BLaER1 treated with 17β-estradiol and CSF1 and Interleukin-3, amounts not matched to agents 10 nM and 100 nM (cell line): Measurements from ENCODE around the gene PSMD1.

Source experiments
- H3K27ac ChIP-seq, 11 experiments: shearing (Covaris generic); formaldehyde crosslinking; 2 replicates each; pipeline ENCODE4 v1.8.1; 2022
- H3K27me3 ChIP-seq, 11 experiments: shearing (Covaris generic); formaldehyde crosslinking; 2 replicates each; pipeline ENCODE4 v1.8.1; 2022
- H3K36me3 ChIP-seq, 11 experiments: shearing (Covaris generic); formaldehyde crosslinking; 2 replicates each; pipeline ENCODE4 v1.8.1; 2022
- H3K4me1 ChIP-seq, 10 experiments: shearing (Covaris generic); formaldehyde crosslinking; 2 replicates each; pipeline ENCODE4 v1.8.1; 2022
- H3K4me2 ChIP-seq, 11 experiments: shearing (Covaris generic); formaldehyde crosslinking; 2 replicates each; pipeline ENCODE4 v1.8.1; 2022
- H3K4me3 ChIP-seq, 10 experiments: shearing (Covaris generic); formaldehyde crosslinking; 2 replicates each; pipeline ENCODE4 v1.8.1; 2022
- H3K9ac ChIP-seq, 11 experiments: shearing (Covaris generic); formaldehyde crosslinking; 2 replicates each; pipeline ENCODE4 v1.8.1; 2022
- H3K9me3 ChIP-seq, 11 experiments: shearing (Covaris generic); formaldehyde crosslinking; replicated peaks in 1 of 11; 2 replicates each; pipeline ENCODE4 v1.8.1; 2022
- H4K20me1 ChIP-seq, 11 experiments: shearing (Covaris generic); formaldehyde crosslinking; 2 replicates each; pipeline ENCODE4 v1.8.1; 2022
- Cebpa-rat ChIP-seq, 11 experiments: shearing (Covaris generic); IDR thresholded peaks; 2 replicates each; pipeline ENCODE4 v1.8.1; 2022

The PSMD1 gene

GRCh38 chr2:231212329-231212845 lies 155.7 kb downstream of the PSMD1 start:
- H3K36me3 ChIP-seq = 0 out of 22 replicates have a peak, but pooled peaks cover 0 to 9% (median 0%) of the 10 kb centered on the region in 11 experiments
- no peaks in the 10 kb centered on the region for H4K20me1 ChIP-seq
- no peak for TF ChIP-seq Cebpa-rat (IDR thresholded peaks at IDR 0.05)
- no peaks in the 10 kb centered on the region for H3K27me3 ChIP-seq
- no peak overlapping the region for H3K4me3 ChIP-seq
- H3K4me2 ChIP-seq = peak overlapping the region in 5 of 11 experiments; percentile 9 to 49 (median 26); a peak in 8 of 22 replicates
- H3K9ac ChIP-seq = no peak overlapping the region
- H3K9me3 ChIP-seq = no peaks in the 10 kb centered on the region
- H3K4me1 ChIP-seq = peaks cover 0 to 33% (median 16%) of the 10 kb centered on the region in 10 experiments; a peak in 11 of 20 replicates
- H3K27ac ChIP-seq = no peak overlapping the region

GRCh38 chr2:231213931-231214642 lies 157.4 kb downstream of the PSMD1 start:
- Histone ChIP-seq H3K4me1 (peaks cover 0 to 33% (median 16%) of the 10 kb centered on the region in 10 experiments; a peak in 11 of 20 replicates), H3K4me2 (peak overlapping the region in 6 of 11 experiments; percentile 26 to 64 (median 52); a peak in 10 of 22 replicates), H4K20me1 (no peaks in the 10 kb centered on the region), H3K9me3 (no peaks in the 10 kb centered on the region), H3K4me3 (no peak overlapping the region), H3K36me3 (0 out of 22 replicates have a peak, but pooled peaks cover 0 to 9% (median 0%) of the 10 kb centered on the region in 11 experiments), H3K27ac (no peak overlapping the region), H3K9ac (no peak overlapping the region), H3K27me3 (no peaks in the 10 kb centered on the region)
- no peak for TF ChIP-seq Cebpa-rat (IDR thresholded peaks at IDR 0.05)

- Histone ChIP-seq H3K4me2 (no peak overlapping the region), H4K20me1 (no peaks in the 10 kb centered on the region), H3K9ac (no peak overlapping the region), H3K27me3 (no peaks in the 10 kb centered on the region), H3K4me3 (no peak overlapping the region), H3K9me3 (peaks cover 0 to 8% (median 0%) of the 10 kb centered on the region in 11 experiments; a peak in 2 of 22 replicates), H3K36me3 (0 out of 22 replicates have a peak, but pooled peaks cover 0 to 4% (median 0%) of the 10 kb centered on the region in 11 experiments), H3K27ac (no peak overlapping the region), H3K4me1 (peaks cover 0 to 16% (median 8%) of the 10 kb centered on the region in 10 experiments; a peak in 11 of 20 replicates)
- TF ChIP-seq Cebpa-rat (IDR thresholded peaks at IDR 0.05) = no peak
Observed at GRCh38 chr2:231218366-231218765, 161.7 kb downstream of the PSMD1 start.

GRCh38 chr2:231219289-231219688 lies 162.6 kb downstream of the PSMD1 start:
- Histone ChIP-seq H3K9me3 (peaks cover 0 to 8% (median 0%) of the 10 kb centered on the region in 11 experiments; a peak in 2 of 22 replicates), H3K36me3 (0 out of 22 replicates have a peak, but pooled peaks cover 0 to 4% (median 0%) of the 10 kb centered on the region in 11 experiments), H3K27me3 (no peaks in the 10 kb centered on the region), H3K4me2 (0 out of 22 replicates have a peak overlapping the region, but pooled peaks of 1 of the 11 experiments have one; percentile 13), H3K4me3 (no peak overlapping the region), H3K4me1 (peaks cover 0 to 8% (median 3%) of the 10 kb centered on the region in 10 experiments; a peak in 11 of 20 replicates), H3K9ac (no peak overlapping the region), H4K20me1 (no peaks in the 10 kb centered on the region), H3K27ac (no peak overlapping the region)
- no peak for TF ChIP-seq Cebpa-rat (IDR thresholded peaks at IDR 0.05)

- H3K4me3 ChIP-seq = no peak overlapping the region
- no peak overlapping the region for H3K4me2 ChIP-seq
- H3K27me3 ChIP-seq = no peaks in the 10 kb centered on the region
- TF ChIP-seq Cebpa-rat (IDR thresholded peaks at IDR 0.05) = no peak
- H3K4me1 ChIP-seq = 0 out of 20 replicates have a peak, but pooled peaks cover 0 to 7% (median 0%) of the 10 kb centered on the region in 10 experiments
- peaks cover 0 to 8% (median 0%) of the 10 kb centered on the region in 11 experiments; a peak in 2 of 22 replicates for H3K9me3 ChIP-seq
- no peaks in the 10 kb centered on the region for H4K20me1 ChIP-seq
- H3K9ac ChIP-seq = no peak overlapping the region
- H3K36me3 ChIP-seq = 0 out of 22 replicates have a peak, but pooled peaks cover 0 to 3% (median 0%) of the 10 kb centered on the region in 11 experiments
- H3K27ac ChIP-seq = no peak overlapping the region
Observed at GRCh38 chr2:231221761-231222160, 165.1 kb downstream of the PSMD1 start.
